ENCODE results near the gene PLXND1.
"Not testable (repeated sequence)": the region's sequence is repeated elsewhere in the genome, so short reads cannot be mapped to it uniquely, and the experiment has no call there.

The PLXND1 gene

GRCh38 chr3:129560911-129561594, 45.4 kb downstream of the PLXND1 start:
- DNase-seq = no peak

GRCh38 chr3:129560269-129560787, 46.1 kb downstream of the PLXND1 start:
- DNase-seq = no peak

GRCh38 chr3:129559565-129560079, 46.9 kb downstream of the PLXND1 start:
- DNase-seq = no peak

- DNase-seq = no peak
These were observed 47.5 kb downstream of the PLXND1 start for GRCh38 chr3:129558772-129559564.

- no peak for DNase-seq
These were observed 48.2 kb downstream of the PLXND1 start for GRCh38 chr3:129558081-129558771.

GRCh38 chr3:129557548-129557894, 49.0 kb downstream of the PLXND1 start:
- DNase-seq = no peak

- DNase-seq = no peak
These were observed 49.5 kb downstream of the PLXND1 start for GRCh38 chr3:129556890-129557547.

- no peak for DNase-seq
These were observed 50.1 kb downstream of the PLXND1 start for GRCh38 chr3:129556358-129556695.

GRCh38 chr3:129555616-129556357, 50.7 kb downstream of the PLXND1 start:
- no peak for DNase-seq

- no peak for DNase-seq
These were observed 51.3 kb downstream of the PLXND1 start for GRCh38 chr3:129555153-129555550.

- no peak for DNase-seq
These were observed 51.9 kb downstream of the PLXND1 start for GRCh38 chr3:129554356-129555152.

GRCh38 chr3:129553719-129554118, 52.8 kb downstream of the PLXND1 start:
- no peak for DNase-seq

- no peak for DNase-seq
These were observed 53.3 kb downstream of the PLXND1 start for GRCh38 chr3:129553171-129553570.

GRCh38 chr3:129552287-129553050, 54.0 kb downstream of the PLXND1 start:
- no peak for DNase-seq

GRCh38 chr3:129549805-129550204, 56.7 kb downstream of the PLXND1 start:
- DNase-seq = no peak

GRCh38 chr3:129549006-129549800, 57.3 kb downstream of the PLXND1 start:
- no peak for DNase-seq

GRCh38 chr3:129548104-129548965, 58.1 kb downstream of the PLXND1 start:
- DNase-seq = no peak

GRCh38 chr3:129547241-129547640, 59.2 kb downstream of the PLXND1 start:
- DNase-seq = no peak

GRCh38 chr3:129545951-129546350, 60.5 kb downstream of the PLXND1 start:
- DNase-seq = not testable (repeated sequence)

All from activated effector memory CD4-positive, alpha-beta T cell treated with Interleukin-2 at 50 U/mL for 16 hours (primary cell).